Fibroblast of skin of left quadriceps (primary cell): ENCODE data around the gene RIPK3.
"Not testable (repeated sequence)": the region's sequence is repeated elsewhere in the genome, so short reads cannot be mapped to it uniquely, and the experiment has no call there.

Source experiments
- DNase-seq, 2 experiments: peaks; one replicate each; pipeline ENCODE4 v3.0.0-alpha.2; 2013; ENCODE audit warnings: low read depth in 2 of 2

The RIPK3 gene

DNA sequence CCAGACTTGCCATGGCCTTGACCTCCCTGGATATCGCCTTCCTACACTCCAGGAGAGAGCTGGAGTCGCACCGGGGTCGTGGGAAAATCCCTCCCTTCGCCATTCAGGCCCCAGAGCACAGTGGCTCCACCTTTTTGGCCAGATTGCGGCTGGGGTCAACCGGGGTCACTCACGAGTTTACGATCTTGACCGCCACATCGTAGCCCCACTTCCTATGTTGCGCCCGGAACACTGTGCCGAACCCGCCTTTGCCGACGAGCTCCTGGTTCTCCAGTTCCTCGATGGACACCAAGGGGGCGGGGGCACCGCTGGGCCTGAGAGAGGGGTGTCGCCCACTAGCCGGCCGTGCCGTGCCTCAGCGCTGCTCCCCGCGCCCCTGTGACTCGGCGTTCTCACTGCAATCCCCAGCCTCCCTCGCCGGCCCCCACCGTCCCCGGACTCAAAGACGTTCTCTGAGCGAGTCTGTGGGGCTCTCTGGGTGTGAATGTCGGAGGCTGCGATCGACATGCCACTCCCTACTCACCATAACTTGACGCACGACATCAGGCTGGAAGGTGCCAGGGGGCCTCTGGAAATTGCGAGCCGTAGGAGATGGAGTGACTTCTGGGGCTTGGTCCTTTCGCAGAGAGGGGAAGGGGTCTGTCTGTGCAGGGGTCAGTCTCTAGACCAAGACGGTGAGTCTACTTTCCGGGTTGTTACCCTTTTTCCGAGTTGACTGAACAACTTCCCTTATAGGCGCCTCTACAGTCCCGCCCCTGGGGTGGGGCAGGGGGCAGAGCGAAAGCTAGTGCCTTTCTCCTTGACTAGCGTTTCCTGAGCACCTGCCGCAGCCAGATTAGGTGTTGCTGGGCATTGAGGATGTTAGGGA lies at the start of gene RIPK3:
Gene RIPK3, minus strand, starts transcription at position 708 of the 868 bp plus-strand sequence. Its CDS starts 165 bp downstream, at position 543.
- DNase-seq: no peak

DNA sequence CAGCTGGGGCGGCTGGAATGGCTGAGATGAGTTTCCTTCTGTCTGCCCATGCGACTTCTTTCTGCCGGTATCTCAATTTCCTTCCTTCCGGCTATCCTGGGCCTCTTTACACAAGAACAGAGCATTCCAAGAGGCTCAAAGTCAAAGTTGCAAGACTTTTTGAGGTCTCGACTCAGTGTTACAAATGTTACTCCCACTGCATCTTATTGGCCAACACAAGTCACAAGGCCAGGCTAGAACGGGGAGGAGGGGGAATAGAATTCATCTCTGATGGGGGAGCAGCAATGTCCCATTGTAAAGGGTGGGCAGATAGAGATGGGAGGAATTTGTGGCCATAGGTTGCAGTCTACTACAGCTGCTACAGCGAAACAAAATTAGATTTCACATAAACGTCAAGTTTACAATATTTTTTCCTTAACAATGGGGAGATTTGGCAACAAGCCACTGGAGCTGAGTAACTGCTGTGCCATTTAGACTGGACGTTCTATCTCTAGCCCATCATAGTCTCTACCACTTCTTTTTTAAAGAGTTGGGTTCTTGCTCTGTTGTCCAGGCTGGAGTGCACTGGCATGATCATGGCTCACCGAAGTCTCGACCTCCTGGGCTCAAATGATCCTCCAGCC lies 49.5 kb upstream of the RIPK3 start:
- DNase-seq: no peak

DNA sequence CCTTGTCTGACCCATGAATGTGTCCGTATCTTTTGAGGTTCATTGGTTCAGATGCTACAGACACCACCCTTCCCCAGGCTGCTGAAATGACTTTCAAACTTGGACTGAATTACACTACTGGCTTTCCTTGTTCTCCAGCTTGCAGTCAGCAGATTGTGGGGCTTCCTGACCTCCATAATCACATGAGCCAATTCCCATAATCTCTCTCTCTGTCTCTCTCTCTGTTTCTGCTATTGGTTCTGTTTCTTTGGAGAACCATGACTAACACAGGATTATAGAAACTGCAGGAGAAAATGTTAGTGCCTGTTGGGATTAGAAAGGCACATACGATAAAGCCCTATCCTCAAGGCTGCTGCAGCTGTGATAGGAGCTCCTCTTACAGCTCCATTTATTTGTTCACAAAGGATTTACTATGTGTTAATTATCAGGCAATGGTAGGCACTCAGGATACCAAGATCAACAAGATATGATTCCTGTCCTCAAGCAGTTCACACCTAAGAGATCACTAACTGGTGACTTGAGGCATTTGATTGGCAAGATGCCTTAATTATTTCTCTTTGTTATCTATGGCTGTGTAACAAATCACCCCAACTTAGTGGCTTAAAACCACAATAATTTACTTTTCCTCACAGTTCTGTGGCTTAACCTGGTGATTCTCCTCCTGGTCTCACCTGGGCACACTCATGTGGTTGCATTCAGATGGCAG lies 48.8 kb upstream of the RIPK3 start:
- no peak for DNase-seq

DNA sequence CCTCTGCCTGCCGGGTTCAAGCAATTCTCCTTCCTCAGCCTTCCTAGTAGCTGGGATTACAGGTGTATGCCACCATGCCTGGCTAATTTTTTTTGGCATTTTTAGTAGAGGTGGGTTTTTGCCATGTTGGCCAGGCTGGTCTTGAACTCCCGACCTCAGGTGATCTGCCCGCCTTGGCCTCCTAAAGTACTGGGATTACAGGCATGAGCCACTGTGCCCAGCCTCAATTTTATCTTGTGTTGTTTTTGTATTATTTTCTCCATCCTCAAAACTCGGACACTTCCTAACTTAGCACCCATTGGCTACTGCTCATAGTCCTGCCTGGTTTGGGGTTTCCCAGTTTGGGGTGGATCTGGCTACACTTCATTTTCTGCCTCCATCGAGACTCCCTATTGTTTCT lies 47.8 kb upstream of the RIPK3 start:
- not testable (repeated sequence) for DNase-seq

DNA sequence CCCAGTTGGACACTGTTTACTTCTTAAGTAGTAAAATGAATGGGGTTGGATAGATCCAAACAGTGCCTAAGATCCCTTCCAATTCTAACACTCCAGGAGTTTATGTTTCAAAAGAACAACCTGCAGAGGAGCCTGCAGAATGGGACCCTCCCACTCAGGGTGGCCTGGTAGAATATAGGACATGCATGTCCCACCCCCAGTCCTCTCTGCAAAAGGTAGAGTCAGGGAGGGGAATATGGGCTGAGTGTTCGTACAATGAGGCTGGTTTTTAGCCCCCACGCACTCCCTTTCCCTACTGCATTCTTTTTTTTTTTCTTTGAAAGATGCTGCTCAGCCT lies 47.2 kb upstream of the RIPK3 start:
- no peak for DNase-seq

DNA sequence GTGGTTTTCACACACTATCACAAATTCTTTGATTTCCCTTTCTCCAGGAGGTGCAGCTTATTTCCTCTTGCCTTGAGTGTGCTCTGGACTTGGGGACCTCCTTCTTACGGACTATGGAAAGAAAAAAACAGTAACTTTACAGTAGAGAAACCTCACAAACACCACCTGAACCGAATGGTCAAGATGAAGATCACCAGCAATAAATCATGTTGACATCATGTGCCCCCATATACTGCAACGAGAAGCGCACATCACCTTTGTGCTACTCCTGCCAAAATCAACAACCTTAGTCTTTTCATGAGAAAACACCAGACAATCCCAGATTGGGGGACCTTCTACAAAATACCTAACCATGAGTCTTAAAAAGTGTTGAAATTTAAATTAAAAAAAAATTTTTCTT lies 45.7 kb upstream of the RIPK3 start:
- no peak for DNase-seq

- DNase-seq: no peak
These were observed 44.4 kb upstream of the RIPK3 start for GRCh38 chr14:24384169-24384568.

- no peak for DNase-seq
These were observed 42.2 kb upstream of the RIPK3 start for GRCh38 chr14:24382064-24382371.

GRCh38 chr14:24381363-24382063 lies 41.7 kb upstream of the RIPK3 start:
- DNase-seq: no peak

DNA sequence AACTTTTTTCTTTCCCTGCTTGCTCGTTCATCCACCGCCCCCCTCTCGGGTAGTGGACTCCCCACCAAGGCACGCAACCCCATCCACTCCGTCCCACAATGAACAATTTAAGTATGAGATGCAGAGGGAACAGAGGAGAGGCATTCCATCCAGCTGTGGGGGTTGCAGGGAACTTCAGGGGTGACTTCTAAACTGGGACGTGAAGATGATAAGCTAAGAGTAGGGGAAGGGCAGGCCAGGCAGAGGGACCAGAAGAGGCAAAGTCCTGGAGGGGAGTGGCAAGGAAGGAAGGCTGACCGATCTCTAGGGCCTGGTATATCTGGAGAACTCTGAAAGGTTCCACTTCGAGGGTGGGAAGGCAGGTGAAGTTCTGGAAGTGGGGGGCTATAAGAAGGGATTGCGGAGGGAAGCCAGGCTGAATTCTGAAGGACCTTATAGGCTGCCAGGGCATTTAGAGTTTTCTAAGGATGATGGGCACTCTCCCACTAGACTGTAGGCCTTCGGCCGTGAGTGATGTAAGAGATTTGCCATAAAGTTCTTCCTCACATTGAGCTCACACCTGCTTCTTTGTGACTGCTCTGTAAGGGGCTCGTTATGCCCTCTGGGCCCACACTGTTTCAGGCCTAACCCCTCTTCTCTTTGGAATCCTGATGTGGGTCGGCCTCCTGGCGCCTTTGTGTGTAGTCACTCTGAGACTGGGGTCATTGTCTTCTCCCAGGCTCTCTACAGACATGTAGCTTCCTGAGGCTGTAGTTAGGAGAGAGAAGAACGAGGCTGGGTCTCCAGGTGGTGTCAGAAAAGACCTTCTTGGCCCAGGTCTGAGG lies 40.3 kb upstream of the RIPK3 start:
- DNase-seq: no peak

DNA sequence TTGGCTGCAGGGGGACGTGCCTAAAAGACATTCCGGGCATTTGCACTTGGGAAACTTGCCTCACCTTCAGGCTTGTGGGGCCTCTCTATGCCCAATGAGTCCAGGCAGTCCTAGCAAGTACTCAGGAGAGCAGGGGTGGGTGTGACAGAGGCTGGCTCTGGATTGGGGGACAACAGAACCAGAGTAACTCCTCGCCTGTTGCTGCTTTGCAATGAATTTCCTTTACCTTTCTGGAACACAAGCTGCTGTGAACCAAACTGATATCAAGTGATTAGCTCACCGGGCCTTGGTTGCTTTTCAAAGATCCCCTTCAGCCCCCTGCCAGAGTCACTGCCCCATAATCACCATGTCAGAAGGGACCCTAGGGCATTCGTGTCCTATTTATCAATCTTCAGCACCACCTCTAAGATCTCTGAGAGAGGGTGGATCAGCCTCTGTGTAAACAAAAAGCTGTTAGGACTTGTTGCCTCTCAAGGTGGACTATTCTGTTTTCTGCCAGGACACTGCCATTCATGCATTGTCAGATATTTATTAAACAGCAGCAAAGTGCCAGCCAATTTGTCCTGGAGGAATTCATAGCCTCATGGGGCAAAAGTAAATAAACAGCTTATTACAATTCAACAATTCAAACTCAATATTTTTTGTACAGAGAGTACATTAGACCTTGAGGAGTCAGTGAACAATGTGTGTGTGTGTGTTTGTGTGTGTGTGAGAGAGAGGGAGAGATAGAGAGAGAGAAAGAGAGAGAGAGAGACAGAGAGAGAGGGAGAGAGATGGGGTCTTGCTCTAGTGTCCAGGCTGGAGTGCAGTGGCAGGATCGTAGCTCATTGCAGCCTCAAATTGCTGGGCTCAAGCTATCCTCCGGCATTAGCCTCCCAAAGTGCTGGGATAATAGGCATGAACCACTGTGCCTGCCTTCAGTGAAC lies 39.5 kb upstream of the RIPK3 start:
- no peak for DNase-seq

DNA sequence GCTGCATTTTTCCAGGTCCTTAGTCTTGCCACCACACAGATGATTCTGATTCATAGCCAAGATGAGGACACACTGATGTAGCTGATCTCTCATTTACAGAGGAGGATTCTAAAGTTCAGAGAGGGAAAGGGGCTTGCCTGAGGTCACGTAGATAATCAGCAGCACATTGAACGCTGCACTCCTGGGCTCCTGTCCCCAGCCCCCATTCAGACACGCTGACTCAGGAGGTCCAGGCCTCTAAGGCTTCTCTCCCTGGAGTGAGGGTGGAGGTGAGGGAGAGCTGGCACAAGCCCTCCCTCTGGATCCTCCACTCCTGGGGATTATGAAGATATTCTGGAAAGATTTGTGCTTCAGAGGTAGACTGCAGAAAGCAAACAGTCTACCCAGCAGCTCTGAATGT lies 38.5 kb upstream of the RIPK3 start:
- no peak for DNase-seq

DNA sequence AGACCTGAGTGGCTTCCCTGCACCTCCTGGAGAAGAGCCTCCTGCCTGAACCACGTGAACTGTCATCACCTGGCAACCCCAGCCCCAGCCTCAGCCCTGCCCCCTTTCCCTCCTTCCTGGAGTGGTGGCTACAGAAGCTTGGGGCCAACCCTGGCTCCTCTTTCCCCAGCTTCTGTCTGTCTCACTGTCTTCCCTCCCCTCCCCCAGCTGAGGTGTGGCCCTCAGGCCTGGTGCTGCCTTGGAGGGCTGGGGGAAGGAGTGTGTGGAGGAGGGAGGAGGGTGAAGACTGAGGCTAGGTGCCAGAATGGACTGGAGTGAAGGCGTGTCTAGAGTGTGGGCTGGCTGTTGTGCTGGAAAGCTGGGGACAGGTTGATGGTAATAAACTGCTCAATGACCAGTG lies 37.9 kb upstream of the RIPK3 start:
- DNase-seq: no peak

DNA sequence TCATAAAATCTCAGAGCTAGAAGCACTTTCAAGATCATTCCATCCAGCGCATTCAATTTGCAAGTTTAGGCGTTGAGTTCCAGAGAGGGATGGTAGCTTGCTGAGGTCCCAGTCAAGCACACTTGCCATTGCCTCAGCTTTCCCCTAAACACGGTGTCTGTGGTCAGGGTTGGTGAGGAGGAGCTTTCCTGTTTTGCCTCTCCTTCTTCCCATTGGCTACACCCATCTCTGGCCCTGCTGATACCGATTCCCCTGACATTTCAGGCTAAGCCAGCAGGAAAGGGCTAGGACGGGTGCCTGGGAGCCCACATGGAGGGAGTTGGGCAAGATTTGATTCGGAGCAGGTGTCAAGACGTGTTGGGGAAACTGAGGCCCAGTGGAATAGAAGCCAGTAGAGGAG lies 37.3 kb upstream of the RIPK3 start:
- no peak for DNase-seq

DNA sequence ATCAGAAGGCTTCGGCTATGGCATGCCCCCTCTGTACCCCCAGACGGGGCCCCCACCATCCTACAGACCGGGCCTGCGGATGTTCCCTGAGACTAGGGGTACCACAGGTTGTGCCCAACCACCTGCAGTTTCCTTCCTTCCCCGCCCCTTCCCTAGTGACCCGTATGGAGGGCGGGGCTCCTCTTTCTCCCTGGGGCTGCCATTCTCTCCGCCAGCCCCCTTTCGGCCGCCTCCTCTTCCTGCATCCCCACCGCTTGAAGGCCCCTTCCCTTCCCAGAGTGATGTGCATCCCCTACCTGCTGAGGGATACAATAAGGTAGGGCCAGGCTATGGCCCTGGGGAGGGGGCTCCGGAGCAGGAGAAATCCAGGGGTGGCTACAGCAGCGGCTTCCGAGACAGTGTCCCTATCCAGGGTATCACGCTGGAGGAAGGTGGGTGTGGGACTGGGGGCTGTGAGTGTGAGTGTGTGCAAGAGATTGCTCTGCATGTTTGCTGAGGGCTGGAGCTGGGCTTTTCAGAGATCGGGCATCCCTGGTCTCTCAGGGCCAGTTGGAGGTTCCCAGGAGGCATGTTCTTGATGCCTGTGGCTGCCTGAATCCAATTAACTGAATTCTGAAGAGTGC lies 36.8 kb upstream of the RIPK3 start:
- DNase-seq: no peak

DNA sequence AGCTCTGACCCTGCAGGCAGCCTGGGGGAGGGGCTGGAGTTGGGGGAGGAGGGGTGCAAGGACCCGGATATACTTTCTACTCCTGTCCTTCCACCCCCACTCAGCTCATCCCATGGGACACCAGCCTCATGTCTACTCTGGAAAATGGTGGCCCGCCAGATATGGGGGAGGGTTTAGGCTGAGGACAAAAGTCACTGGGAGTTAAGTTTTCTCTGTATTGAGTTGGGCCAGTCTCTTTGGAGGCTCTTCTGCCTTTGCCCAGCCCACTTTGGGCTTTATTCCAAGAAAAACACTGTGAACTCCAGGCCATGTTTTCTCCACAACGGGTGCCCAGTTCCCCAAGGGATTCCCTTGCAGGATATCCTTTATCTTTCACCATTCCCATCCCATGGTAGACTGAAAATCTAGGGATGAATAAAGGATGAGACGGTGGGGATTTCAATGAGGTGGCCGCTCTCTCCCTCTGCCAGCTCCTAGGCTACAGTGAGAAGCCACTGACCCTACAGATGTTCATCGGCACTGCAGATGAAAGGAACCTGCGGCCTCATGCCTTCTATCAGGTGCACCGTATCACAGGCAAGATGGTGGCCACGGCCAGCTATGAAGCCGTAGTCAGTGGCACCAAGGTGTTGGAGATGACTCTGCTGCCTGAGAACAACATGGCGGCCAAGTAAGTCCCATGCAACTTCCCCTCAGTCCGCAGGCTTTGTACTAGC lies 33.1 kb upstream of the RIPK3 start:
- no peak for DNase-seq

GRCh38 chr14:24371605-24372004 lies 31.8 kb upstream of the RIPK3 start:
- not testable (repeated sequence) for DNase-seq

GRCh38 chr14:24370748-24371147 lies 31.0 kb upstream of the RIPK3 start:
- DNase-seq: no peak
